HG02852 (cell line): ENCODE results near the gene RGS14.

ENCODE experiments used
- ATAC-seq: cut with Tn5 transposase; IDR thresholded peaks from one replicate; pipeline ENCODE4 v1.9.1; 2021; ENCODE audit warnings: mild to moderate bottlenecking, moderate library complexity; ENCODE audit not compliant: unreplicated experiment

RGS14 gene

GRCh38 chr5:177357459-177358351 is at the start of gene RGS14:
Gene RGS14, plus strand, starts transcription at chr5:177357924. Its CDS starts 101 bp downstream, at chr5:177358025.
- peak; percentile 94 for ATAC-seq

GRCh38 chr5:177308740-177309139 is 49.0 kb upstream of the RGS14 start:
- ATAC-seq: no peak

GRCh38 chr5:177309351-177310191 is 48.2 kb upstream of the RGS14 start:
- no peak for ATAC-seq

GRCh38 chr5:177310332-177310731 is 47.4 kb upstream of the RGS14 start:
- ATAC-seq: no peak

- peak; percentile 27 for ATAC-seq
Measured at GRCh38 chr5:177310757-177311391, 46.9 kb upstream of the RGS14 start.

- no peak for ATAC-seq
Measured at GRCh38 chr5:177311392-177311722, 46.4 kb upstream of the RGS14 start.

- ATAC-seq: peak; percentile 73
Measured at GRCh38 chr5:177311723-177312648, 45.7 kb upstream of the RGS14 start, which contains the start of gene MXD3. Gene MXD3, minus strand, starts transcription at chr5:177311898. Its CDS starts 68 bp downstream, at chr5:177311830.

GRCh38 chr5:177312649-177313181 is 45.0 kb upstream of the RGS14 start:
- ATAC-seq: peak; percentile 21

GRCh38 chr5:177313561-177314259 is 44.0 kb upstream of the RGS14 start:
- no peak for ATAC-seq

- ATAC-seq: no peak
Measured at GRCh38 chr5:177314376-177315342, 43.1 kb upstream of the RGS14 start.

- no peak for ATAC-seq
Measured at GRCh38 chr5:177315411-177315810, 42.3 kb upstream of the RGS14 start.

- ATAC-seq: no peak
Measured at GRCh38 chr5:177316005-177316404, 41.7 kb upstream of the RGS14 start.

GRCh38 chr5:177317959-177318377 is 39.8 kb upstream of the RGS14 start:
- ATAC-seq: no peak

- no peak for ATAC-seq
Measured at GRCh38 chr5:177319913-177320588, 37.7 kb upstream of the RGS14 start.

- ATAC-seq: no peak
Measured at GRCh38 chr5:177320879-177321278, 36.8 kb upstream of the RGS14 start.

GRCh38 chr5:177325868-177326381 is 31.8 kb upstream of the RGS14 start:
- ATAC-seq: no peak
